A204.1 (cell line): ENCODE measurements around the gene CRYGC.
"Not testable (repeated sequence)": the region's sequence is repeated elsewhere in the genome, so short reads cannot be mapped to it uniquely, and the experiment has no call there.

ENCODE experiments used
- FAIRE-seq: peaks from 2 replicates; lab custom pipeline; 2012; peaks lifted over from hg19 to GRCh38; lab: Jason Lieb, UNC

CRYGC gene

GRCh38 chr2:208136716-208137094, 7.1 kb upstream of the CRYGC start:
- no peak for FAIRE-seq

- FAIRE-seq, result no peak
These were observed 6.4 kb upstream of the CRYGC start for GRCh38 chr2:208135794-208136715.

- no peak for FAIRE-seq
These were observed 5.4 kb upstream of the CRYGC start for GRCh38 chr2:208134928-208135586.

- FAIRE-seq, result no peak
These were observed 1.1 kb upstream of the CRYGC start for GRCh38 chr2:208130712-208131110.

DNA sequence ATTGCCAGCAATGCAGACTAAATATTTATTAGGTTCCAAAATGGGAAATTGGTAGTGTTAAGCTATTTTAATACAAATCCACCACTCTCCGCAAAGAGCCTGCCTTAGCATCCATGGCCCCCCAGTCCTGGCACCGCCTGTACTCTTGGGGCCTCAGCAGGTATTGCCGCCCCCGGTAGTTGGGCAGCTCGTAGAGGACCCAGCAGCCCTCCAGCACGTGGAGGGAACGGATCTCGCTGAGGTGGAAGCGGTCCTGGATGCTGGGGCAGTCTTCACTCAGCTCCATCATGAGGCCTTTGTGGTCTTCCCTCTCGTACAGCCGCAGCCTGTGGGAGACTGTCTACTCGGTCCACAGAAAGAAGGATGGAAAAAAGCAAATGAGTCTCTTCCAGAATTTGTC, 1.5 kb downstream of the CRYGC start:
- FAIRE-seq, result no peak

DNA sequence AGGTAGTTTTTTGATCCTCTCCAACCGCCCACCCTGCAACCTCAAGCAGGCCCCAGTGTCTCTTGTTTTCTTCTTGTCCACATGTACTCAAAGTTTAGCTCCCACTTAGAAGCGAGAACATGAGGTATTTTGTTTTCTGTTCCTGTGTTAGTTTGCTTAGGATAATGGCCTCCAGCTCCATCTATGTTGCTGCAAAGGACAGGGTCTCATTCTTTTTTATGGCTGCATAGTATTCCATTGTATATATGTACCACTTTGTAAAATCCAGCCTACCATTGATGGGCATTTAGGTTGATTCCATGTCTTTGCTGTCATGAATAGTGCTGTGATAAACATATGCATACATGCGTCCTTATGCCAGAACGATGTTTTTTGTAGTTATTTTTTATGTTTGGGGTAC, 2.5 kb downstream of the CRYGC start:
- FAIRE-seq, result no peak

GRCh38 chr2:208125251-208125650, 4.4 kb downstream of the CRYGC start:
- no peak for FAIRE-seq

DNA sequence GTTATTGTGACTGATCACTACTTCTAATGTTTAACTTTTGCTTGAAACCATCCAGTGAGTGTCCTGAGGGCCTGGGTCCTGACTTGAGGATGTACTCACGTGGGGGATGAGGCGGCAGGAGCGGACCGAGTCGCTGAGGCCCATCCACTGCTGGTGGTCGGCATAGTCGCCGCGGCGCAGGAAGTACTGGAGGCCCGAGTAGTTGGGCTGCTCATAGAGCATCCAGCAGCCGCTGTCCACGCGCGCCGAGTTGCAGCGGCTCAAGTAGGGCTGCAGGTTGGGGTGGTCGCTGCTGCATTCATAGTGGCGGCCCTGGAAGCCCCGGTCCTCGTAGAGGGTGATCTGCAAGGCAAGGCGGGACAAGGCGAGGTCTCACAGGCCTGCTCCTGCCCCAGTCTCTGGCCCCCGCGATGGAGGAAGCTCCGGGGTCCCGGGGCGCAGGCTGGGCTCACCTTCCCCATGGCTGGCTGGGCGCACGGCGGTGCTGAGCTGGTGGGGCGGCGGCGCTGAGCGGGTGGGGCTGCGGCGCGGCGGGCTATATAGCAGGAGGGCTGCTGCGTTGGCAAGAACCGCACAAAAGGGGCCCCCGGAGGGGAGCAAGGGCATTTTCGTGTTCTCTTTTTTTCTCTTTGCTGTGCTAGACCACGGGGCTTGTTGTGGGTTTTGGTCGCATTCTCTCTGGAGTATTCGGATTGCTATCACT, 5.5 kb downstream of the CRYGC start, which contains the start of gene CRYGD:
CRYGD (minus strand) TSS at position 512 of the 703 bp plus-strand sequence; CDS start at position 461, 51 bp downstream.
- FAIRE-seq, result not testable (repeated sequence)

GRCh38 chr2:208122248-208122647, 7.4 kb downstream of the CRYGC start:
- peak; percentile 100 for FAIRE-seq

GRCh38 chr2:208118918-208119317, 10.7 kb downstream of the CRYGC start:
- FAIRE-seq, result no peak

DNA sequence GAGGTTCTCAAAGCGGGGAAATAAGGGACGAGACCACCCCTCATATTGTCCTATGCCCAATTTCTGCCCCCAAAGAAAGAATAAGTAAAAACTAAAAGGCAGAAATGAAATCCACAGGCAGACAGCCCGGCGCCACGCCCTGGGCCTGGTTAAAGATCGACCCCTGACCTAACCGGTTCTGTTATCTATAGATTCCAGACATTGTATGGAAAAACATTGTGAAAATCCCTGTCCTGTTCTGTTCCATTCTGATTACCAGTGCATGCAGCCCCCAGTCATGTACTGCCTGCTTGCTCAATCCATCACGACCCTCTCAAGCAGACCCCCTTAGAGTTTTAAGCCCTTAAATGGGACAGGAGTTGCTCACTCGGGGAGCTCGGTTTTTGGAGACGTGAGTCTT, 12.2 kb downstream of the CRYGC start:
- not testable (repeated sequence) for FAIRE-seq

- FAIRE-seq, result no peak
These were observed 16.7 kb downstream of the CRYGC start for GRCh38 chr2:208112969-208113368.

GRCh38 chr2:208112273-208112745, 17.3 kb downstream of the CRYGC start:
- not testable (repeated sequence) for FAIRE-seq

GRCh38 chr2:208103616-208104015, 26.0 kb downstream of the CRYGC start:
- FAIRE-seq, result no peak

DNA sequence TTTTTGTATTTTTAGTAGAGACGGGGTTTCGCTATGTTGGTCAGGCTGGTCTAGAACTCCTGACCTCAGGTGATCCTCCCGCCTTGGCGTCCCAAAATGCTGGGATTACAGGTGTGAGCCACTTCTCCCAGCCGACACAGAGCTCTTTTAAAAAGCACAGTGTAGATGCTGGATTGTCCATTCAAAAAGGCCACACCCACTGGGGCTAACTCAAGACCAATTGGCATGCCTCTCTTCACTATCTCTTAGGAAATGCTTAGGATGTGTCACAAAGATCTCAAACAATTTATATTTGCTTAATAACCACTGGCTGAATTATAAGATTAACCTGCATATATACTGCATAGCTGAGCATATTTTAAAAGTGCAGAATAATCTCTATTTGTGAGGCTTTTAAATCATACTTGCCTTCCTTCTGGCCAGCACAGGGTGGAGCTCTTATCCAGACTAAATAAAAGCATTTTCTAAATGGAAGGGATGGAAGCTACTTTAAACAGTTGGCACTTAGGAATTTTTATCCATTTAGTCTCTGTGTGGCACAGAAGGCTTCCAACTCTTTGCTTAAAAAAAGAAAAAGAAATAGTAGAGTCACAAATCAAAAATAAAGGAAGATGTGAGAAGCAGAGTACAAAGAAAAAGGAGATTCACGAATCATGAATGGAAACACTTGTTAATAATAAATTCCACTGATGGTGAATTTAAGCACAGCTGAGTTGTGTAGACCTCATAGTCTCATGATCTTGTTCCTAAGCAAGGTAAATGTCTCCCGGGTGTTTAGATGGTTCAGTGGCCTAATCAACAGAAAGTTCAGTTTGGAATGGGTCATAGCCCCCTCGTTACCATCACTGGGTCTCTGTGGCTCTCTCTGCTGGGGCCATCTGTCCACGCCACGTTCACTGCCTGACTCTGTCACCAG, 27.7 kb downstream of the CRYGC start:
- peak; percentile 68 for FAIRE-seq

- no peak for FAIRE-seq
These were observed 29.8 kb downstream of the CRYGC start for GRCh38 chr2:208099682-208100470.

DNA sequence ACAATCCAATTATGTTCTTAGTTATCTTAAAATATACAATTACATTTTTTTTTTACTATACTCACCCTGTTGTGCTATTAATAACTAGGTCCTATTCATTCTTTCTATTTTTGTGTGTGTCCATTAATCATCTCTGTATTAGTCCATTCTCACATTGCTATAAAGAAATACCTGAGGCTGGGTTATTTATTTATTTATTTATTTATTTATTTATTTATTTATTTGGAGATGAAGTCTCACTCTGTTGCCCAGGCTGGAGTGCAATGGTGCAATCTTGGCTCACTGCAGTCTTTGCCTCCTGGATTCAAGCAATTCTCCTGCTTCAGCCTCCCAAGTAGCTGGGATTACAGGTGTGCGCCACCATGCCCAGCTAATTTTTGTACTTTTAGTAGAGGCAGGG, 30.9 kb downstream of the CRYGC start:
- FAIRE-seq, result not testable (repeated sequence)

- no peak for FAIRE-seq
These were observed 31.4 kb downstream of the CRYGC start for GRCh38 chr2:208098267-208098666.

GRCh38 chr2:208097801-208098200, 31.8 kb downstream of the CRYGC start:
- no peak for FAIRE-seq

DNA sequence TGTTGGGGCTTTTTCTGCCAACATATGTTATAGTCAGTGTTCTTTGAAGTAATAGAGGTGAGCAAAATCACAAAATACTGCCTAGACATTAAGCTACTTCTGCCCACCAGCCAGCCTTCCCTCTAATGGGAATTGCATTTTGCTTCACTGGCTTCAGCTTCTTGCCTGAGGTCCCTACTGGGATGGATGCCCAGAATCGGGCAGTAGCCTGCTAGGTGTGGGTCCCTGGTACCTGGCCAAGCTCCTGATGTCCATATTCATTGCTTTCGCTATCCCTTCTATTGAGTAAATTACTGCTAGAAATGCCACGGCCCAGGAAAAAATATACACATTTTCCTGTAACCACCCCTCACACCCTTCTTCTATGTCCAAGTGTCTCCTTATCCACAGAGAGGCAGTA, 32.3 kb downstream of the CRYGC start:
- FAIRE-seq, result no peak

- no peak for FAIRE-seq
These were observed 33.5 kb downstream of the CRYGC start for GRCh38 chr2:208096080-208096479.
